RWPE1 (cell line): ENCODE measurements around the gene KDM2A.
"Not testable (repeated sequence)": the region's sequence is repeated elsewhere in the genome, so short reads cannot be mapped to it uniquely, and the experiment has no call there.

Experiments
- CTCF ChIA-PET: fragments of 350-600 bp; sonication (Branson Sonifier 250); formaldehyde crosslinking; extraction: SDS; loops from one replicate; lab custom pipeline; 2021; lab: Yijun Ruan, JAX
- POLR2A ChIA-PET: fragments of 400-600 bp; formaldehyde crosslinking; extraction: SDS; loops from one replicate; lab custom pipeline; 2020; ENCODE audit warnings: antibody characterized with exemption; ENCODE audit not compliant: low non-redundant PET; lab: Yijun Ruan, JAX
- DNase-seq: peaks from one replicate; pipeline ENCODE4 v3.0.0; 2012; ENCODE audit warnings: low spot score
- H3K27ac ChIP-seq: fragments of 450-650 bp; 2 replicates; pipeline ENCODE4 v1.5.1; 2017
- TF ChIP-seq, protein P1 (sequence below): fragments of 450-650 bp; conservative IDR thresholded peaks from 2 replicates; pipeline ENCODE4 v1.5.1; 2017; ENCODE audit warnings: low read depth, mild to moderate bottlenecking

KDM2A gene

DNA sequence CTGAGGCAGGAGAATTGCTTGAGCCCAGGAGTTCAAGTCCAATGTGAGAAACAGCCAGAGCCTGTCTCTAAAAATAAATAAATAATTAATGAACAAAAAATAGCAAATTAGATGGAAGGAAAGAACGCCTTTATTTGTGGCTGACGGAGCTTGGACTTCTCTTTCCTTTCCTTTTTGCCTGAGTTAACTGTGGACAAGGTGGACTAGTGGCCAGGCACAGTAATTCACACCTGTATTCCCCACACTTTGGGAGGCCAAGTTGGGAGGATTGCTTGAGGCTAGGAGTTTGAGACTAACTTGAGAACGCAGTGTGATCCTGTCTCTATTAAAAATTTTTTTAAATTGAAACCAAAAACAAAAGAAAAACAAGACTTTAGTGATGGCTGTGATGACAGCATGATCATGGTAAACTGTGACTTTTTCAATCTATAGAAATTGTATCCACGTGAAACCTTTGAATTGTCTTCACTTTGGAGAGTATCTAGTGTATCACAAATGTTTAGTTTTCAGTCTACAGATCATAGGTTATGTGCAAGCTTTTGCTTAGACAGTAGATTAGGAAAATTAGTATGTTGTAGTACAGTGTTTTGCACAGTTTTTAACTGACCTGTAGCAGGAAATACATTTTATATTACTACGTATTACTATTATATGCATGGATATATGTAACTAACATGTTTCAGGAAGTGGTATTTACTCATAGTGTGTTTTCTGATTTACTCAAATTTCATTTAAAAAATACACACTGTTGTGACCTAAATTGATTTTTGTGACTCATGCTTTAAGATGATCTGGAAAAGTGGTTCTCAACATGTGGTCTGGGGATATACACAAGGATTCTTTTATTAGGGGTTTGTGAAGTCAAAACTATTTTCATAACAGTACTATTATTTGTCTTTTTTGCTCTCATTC is 42.1 kb downstream of the KDM2A start:
- H3K27ac ChIP-seq: no peak overlapping the region
- ChIA-PET CTCF (interaction anchor here (0.6 to 1.0 kb wide), 2 partner anchors 80 to 142 kb away, joined by 3 read pairs; no protein-coding TSS in a partner anchor), POLR2A (no interaction called here)
- DNase-seq: no peak
- TF ChIP-seq, protein P1, sequence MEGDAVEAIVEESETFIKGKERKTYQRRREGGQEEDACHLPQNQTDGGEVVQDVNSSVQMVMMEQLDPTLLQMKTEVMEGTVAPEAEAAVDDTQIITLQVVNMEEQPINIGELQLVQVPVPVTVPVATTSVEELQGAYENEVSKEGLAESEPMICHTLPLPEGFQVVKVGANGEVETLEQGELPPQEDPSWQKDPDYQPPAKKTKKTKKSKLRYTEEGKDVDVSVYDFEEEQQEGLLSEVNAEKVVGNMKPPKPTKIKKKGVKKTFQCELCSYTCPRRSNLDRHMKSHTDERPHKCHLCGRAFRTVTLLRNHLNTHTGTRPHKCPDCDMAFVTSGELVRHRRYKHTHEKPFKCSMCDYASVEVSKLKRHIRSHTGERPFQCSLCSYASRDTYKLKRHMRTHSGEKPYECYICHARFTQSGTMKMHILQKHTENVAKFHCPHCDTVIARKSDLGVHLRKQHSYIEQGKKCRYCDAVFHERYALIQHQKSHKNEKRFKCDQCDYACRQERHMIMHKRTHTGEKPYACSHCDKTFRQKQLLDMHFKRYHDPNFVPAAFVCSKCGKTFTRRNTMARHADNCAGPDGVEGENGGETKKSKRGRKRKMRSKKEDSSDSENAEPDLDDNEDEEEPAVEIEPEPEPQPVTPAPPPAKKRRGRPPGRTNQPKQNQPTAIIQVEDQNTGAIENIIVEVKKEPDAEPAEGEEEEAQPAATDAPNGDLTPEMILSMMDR: no peak

DNA sequence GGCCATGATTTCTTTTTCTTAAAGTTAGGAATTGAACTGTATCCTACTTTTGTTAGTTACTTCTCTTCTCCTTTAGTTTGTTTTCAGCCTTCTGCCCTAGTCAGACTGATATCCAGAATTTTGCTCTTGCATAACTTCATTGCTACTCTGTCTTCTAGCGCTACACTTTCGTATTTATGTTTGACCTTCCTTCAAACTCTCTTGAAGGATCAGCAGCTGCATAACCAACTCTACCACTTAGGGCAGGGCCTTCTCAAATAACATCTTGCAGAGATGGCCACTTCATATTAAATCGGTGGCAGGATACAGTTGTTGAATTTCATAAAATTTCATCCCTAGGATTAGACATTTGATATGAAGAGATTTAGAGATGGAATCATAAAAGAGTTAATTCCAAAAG is 43.9 kb downstream of the KDM2A start:
- no peak for DNase-seq
- POLR2A ChIA-PET: no interaction called here
- no peak overlapping the region for H3K27ac ChIP-seq
- CTCF ChIA-PET: no interaction called here
- TF ChIP-seq, protein P1: no peak

DNA sequence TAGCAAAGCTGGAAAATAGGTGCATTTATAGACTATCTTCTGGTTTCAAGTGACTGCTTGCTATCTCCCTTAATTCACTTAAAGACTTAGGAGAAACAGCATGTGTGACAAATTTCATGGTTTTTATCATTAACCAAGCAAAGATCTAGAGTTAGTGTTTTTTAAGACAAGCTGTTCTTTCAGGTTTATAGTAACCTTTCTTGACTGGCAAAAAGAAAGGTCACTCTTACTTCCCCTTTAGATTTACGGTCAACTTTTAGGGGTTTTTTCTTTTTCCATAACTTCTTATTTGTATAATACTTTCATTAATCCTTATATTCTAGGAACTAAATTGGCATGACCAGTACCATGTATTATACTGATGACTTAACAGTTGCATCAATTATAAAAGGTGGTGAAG is 46.6 kb downstream of the KDM2A start:
- ChIA-PET POLR2A (no interaction called here), CTCF (no interaction called here)
- no peak overlapping the region for H3K27ac ChIP-seq
- no peak for DNase-seq
- TF ChIP-seq, protein P1: no peak

DNA sequence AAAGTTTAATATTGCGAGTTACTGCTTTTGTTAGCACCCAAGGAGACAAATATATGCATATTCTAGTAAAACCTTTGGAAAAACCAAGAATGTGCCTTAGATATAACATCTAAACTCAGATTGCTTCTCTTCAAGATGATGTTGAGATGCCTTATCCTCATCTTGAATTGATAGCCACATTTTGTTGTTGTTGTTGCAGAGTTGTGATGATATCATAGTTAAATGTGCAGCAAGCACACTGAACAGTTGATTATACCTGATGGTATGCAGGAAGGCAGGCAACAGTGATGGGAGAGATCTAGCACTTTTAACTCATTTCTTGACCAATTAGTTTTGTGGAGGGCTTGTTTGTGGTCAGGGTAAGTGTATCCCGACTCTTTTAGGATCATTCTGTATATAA is 48.0 kb downstream of the KDM2A start:
- ChIA-PET CTCF (interaction anchor here (0.6 to 1.2 kb wide), 4 partner anchors 14 to 67 kb away, joined by 3 to 5 read pairs (median 4); no protein-coding TSS in a partner anchor), POLR2A (no interaction called here)
- TF ChIP-seq, protein P1: no peak
- no peak for DNase-seq
- peak overlapping the region; percentile 47 for H3K27ac ChIP-seq

DNA sequence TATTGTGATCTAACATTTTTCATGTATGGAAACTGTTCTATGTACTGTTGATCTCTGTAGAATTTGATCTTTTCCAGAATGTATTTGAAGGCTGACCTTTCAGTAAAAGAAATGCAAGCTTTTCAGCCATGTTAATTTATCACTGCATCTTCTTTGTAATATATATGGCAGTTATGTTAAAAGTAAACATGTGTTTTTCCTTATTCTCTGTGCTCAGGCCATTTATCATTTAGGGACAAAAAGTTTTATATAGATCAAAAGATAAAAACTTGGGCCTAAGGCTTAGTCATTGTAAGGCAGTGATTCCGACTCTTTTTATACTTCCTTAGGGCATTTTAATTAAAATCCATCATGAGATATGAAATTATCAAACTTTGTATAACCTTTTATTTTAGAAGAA is 48.7 kb downstream of the KDM2A start:
- POLR2A ChIA-PET: no interaction called here
- TF ChIP-seq, protein P1: no peak
- H3K27ac ChIP-seq: no peak overlapping the region

DNA sequence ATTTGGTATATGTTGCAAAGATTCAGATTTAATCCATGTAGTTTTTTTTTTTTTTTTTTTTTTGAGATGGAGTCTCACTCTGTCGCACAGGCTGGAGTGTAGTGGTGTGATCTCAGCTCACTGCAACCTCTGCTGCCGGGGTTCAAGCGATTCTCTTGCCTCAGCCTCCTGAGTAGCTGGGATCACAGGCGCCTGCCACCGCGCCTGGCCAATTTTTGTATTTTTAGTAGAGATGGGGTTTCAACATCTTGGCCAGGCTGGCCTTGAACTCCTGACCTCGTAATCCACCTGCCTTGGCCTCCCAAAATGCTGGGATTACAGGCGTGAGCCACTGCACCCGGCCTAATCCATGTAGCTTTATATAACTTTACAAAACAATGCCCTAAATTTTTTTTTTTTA is 49.8 kb downstream of the KDM2A start:
- POLR2A ChIA-PET, DNase-seq: not testable (repeated sequence)
- peak overlapping the region; percentile 38 for H3K27ac ChIP-seq
- CTCF ChIA-PET: interaction anchor here (0.7 kb wide), 1 partner anchor 355 kb away, joined by 4 read pairs; no protein-coding TSS in a partner anchor

More for the DNA sequence above, 48.7 kb downstream of the KDM2A start:
- CTCF ChIA-PET: interaction anchor here (0.6 to 1.2 kb wide), 7 partner anchors 13 to 143 kb away, joined by 3 to 5 read pairs (median 3); no protein-coding TSS in a partner anchor
- no peak for DNase-seq

DNA sequence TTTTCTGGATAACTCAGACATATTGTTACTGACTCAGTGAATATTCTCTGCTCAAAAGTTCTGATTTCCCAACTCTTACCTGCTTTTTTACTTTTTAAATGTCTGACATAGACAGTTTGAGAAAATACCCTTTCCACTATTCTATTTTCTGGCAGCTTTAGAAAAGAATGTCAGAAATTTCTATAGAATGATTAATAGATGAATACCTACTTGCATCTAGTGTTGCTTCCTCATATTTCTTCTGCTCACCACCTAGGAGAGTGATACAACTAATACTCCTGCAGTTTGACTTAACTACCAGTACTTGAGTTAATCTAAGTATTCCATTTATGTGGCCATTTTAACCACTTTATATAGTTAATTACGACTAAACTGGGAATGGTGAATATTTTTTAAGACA is 55.2 kb downstream of the KDM2A start:
- CTCF ChIA-PET: interaction anchor here (0.6 kb wide), 1 partner anchor 362 kb away, joined by 3 read pairs; no protein-coding TSS in a partner anchor
- DNase-seq: peak; percentile 12
- TF ChIP-seq, protein P1: no peak
- POLR2A ChIA-PET: no interaction called here
- peak overlapping the region; percentile 43 for H3K27ac ChIP-seq
